Heart left ventricle (tissue), 16 donors: ENCODE measurements around the gene NINL. TPM values are rescaled to one million over a fixed set of nuclear protein-coding genes. Genes with fewer than 3 reads are reported as not detected.

Experiments
- ATAC-seq, 4 donors: fragments of 200-7000 bp; cut with Tn5 transposase; one replicate each; pipeline ENCODE4 v1.9.1; 2020 to 2022; ENCODE audit warnings: moderate library complexity in 4 of 4, mild to moderate bottlenecking in 3 of 4, moderate number of reproducible peaks in 1 of 4
- DNase-seq, 5 donors: peaks; one replicate each; pipeline ENCODE4 v3.0.0-alpha.2; 2020
- H3K27ac ChIP-seq, 12 donors: fragments of 200-600 bp; sonication (generic) in 4 of 12; one replicate each; pipeline versions ENCODE4 v1.5.0 to v1.8.0; 2016 to 2022; ENCODE audit warnings: mild to moderate bottlenecking in 2 of 12
- H3K27me3 ChIP-seq, 9 donors: fragments of 200-600 bp; sonication (generic) in 2 of 9; one replicate each; pipeline versions ENCODE4 v1.5.1 to v1.8.0; 2016 to 2022; ENCODE audit warnings: mild to moderate bottlenecking in 3 of 9
- H3K36me3 ChIP-seq, 9 donors: fragments of 200-600 bp; sonication (generic) in 2 of 9; one replicate each; pipeline versions ENCODE4 v1.5.0 to v1.8.0; 2018 to 2022; ENCODE audit warnings: mild to moderate bottlenecking in 2 of 9
- H3K4me1 ChIP-seq, 12 donors: fragments of 200-600 bp; sonication (generic) in 4 of 12; one replicate each; pipeline versions ENCODE4 v1.5.0 to v1.8.0; 2016 to 2022; ENCODE audit warnings: mild to moderate bottlenecking in 3 of 12
- H3K4me3 ChIP-seq, 12 donors: fragments of 200-600 bp; sonication (generic) in 4 of 12; one replicate each; pipeline versions ENCODE4 v1.5.0 to v1.8.0; 2017 to 2022; ENCODE audit warnings: mild to moderate bottlenecking in 9 of 12, moderate library complexity in 4 of 12
- H3K9me3 ChIP-seq, 12 donors: fragments of 200-600 bp; sonication (generic) in 4 of 12; one replicate each; pipeline versions ENCODE4 v1.5.0 to v1.8.0; 2016 to 2022; ENCODE audit warnings: mild to moderate bottlenecking in 1 of 12
- POLR2A ChIP-seq, 2 donors: fragments of 450-650 bp; IDR thresholded peaks; one replicate each; pipeline ENCODE4 v1.6.1; 2017; ENCODE audit warnings: antibody characterized with exemption in 2 of 2, mild to moderate bottlenecking in 2 of 2, moderate library complexity in 2 of 2
- WGBS, 4 donors: extraction: QIAGEN DNeasy Blood & Tissue Kit in 2 of 4; methylation state at CpG; one replicate each; pipeline versions ENCODE4 v1.1.5 to v1.1.7; 2013 to 2018; 5-methylcytosine and 5-hydroxymethylcytosine counted together
- intact Hi-C, 10 donors: fragments of 100-400 bp; cut with DNase I; formaldehyde crosslinking; loops; one replicate each; pipeline versions ENCODE4 v1.11.1 to v1.14.2; 2022
- polyA plus RNA-seq, 2 donors: library from polyadenylated mRNA; stranded (reverse); fragments of 200-250 nt; gene quantifications; one replicate each; pipeline ENCODE4 v1.2.3, GENCODE V29; 2013
- total RNA-seq, 9 donors: library from RNA; depleted of rRNA in 2 of 9; stranded (reverse); fragments of >200 nt in 2 of 9; fragmentation: NEBNext Ultra II Directional in 3 of 9; extraction: Animal tissue kit (Norgen Biotek cat#: 25700) in 3 of 9; gene quantifications; one replicate each; pipeline versions ENCODE4 v1.1.0 to v1.2.4, GENCODE V29; 2016 to 2023
- TF ChIP-seq, protein P1 (sequence below), 12 donors: fragments of 200-600 bp; sonication (generic) in 4 of 12; IDR thresholded peaks; one replicate each; pipeline versions ENCODE4 v1.5.0 to v1.8.0; 2018 to 2022; ENCODE audit warnings: antibody characterized with exemption in 12 of 12, mild to moderate bottlenecking in 5 of 12
- donor health status: ischemic (EF 13 %, LVEDD 7.1; RV severe dilation, severe dysfunction).
- donor health status: healthy with polysubstance abuse.
- donor health status: DM: no; HTN: yes; CAD: no.
- donor health status: DM: no; HTN: no; CAD: no.
- donor health status: ischemic (EF 25% LVEDD 6.9; RV normal size, moderate dysfunction).
- donor health status: ischemic (EF 25% LVEDD 5.7; RV mildly dilated, moderate dysfunction).
- donor health status: healthy.
- donor health status: DM: yes; HTN: yes; CAD: no.
- donor health status: ischemic (EF 35%, LVEDD 5.7; RV mildly dilated, moderate dysfunction).
- donor health status: nonischemic (EF 11% LVEDD 7.7; RV severe dilation, severe dysfunction).
- donor health status: DM: yes; HTN: yes; CAD: no.
- donor health status: PGD.
- donor health status: ischemic (EF 29% LVEDD 5.4; RV normal size, mild dysfunction).
- donor health status: nonischemic (EF 23%, LVEDD 6.1; RV moderate dilation, normal function).

The NINL gene
- total and polyA plus RNA-seq, 11 donors, result 0.78 to 7.1 (median 2.9) TPM

DNA sequence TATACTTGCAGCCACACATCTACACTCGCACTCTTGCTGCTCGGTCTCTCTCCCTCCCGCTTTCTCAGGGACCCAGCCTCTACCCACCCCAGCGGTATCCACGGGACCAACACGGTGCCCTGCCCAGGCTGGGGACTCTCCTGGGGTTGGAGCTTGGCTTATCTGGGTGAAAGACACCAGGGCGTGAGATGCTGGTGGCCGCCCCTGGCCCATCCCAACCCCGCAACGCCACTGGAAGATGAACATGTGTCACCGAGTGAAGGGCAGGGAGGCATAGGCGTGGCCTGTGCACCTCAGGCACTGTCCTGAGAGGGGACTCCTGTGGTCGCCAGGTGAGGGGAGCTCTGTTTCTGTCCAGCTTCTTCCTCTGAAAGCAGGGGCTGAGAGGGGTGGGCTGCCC lies 47.4 kb downstream of the NINL start:
- DNase-seq (no peak), ATAC-seq (no peak)
- Histone ChIP-seq H3K4me3 (no peak overlapping the region), H3K27me3 (no peaks in the 10 kb centered on the region), H3K9me3 (no peaks in the 10 kb centered on the region), H3K4me1 (peaks cover 0 to 42% (median 14%) of the 10 kb centered on the region in 12 donors), H3K36me3 (no peaks in the 10 kb centered on the region), H3K27ac (no peak overlapping the region)
- TF ChIP-seq, protein P1, sequence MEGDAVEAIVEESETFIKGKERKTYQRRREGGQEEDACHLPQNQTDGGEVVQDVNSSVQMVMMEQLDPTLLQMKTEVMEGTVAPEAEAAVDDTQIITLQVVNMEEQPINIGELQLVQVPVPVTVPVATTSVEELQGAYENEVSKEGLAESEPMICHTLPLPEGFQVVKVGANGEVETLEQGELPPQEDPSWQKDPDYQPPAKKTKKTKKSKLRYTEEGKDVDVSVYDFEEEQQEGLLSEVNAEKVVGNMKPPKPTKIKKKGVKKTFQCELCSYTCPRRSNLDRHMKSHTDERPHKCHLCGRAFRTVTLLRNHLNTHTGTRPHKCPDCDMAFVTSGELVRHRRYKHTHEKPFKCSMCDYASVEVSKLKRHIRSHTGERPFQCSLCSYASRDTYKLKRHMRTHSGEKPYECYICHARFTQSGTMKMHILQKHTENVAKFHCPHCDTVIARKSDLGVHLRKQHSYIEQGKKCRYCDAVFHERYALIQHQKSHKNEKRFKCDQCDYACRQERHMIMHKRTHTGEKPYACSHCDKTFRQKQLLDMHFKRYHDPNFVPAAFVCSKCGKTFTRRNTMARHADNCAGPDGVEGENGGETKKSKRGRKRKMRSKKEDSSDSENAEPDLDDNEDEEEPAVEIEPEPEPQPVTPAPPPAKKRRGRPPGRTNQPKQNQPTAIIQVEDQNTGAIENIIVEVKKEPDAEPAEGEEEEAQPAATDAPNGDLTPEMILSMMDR (IDR thresholded peaks at IDR 0.05), result no peak
- TF ChIP-seq POLR2A (IDR thresholded peaks at IDR 0.05), result no peak
- WGBS, 4 donors, result 90 to 98% (median 92%) methylated on average over 11 to 13 of the region's 13 CpGs
- intact Hi-C loops, result loop anchor here in 2 of 10 donors (5.0 to 10.0 kb wide), 3 partner anchors 67 to 214 kb away; no protein-coding TSS in a partner anchor

DNA sequence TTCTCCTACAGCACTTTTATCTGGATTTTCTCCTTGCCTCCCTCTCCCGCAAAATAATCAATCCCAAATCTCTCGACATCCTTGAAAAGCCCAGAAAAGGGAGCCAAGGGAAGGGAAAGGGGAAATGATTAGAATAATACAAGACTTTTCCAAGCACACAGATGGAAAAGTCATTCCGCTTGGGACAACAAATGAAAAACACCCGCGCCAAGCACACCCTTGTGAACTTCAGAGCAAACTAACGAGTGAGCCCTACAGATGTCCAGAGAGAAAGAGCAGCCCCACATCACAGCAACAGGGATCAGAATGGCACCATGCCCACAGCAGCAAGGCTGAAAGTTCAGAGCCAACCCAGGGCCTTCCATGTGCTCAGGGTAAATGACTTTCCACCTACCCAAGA lies 49.6 kb downstream of the NINL start:
- Histone ChIP-seq H3K9me3 (no peaks in the 10 kb centered on the region), H3K4me1 (peaks cover 0 to 46% (median 11%) of the 10 kb centered on the region in 12 donors), H3K27me3 (no peaks in the 10 kb centered on the region), H3K36me3 (no peaks in the 10 kb centered on the region), H3K4me3 (no peak overlapping the region), H3K27ac (peak overlapping the region in 1 of 12 donors; percentile 15)
- intact Hi-C loops, result loop anchor here in 2 of 10 donors (5.0 to 10.0 kb wide), 3 partner anchors 69 to 217 kb away; no protein-coding TSS in a partner anchor
- DNase-seq, result no peak
- WGBS, 4 donors, result 49 to 74% (median 57%) methylated on average over 6 of the region's 6 CpGs
- TF ChIP-seq, protein P1 (IDR thresholded peaks at IDR 0.05), result no peak
- no peak for TF ChIP-seq POLR2A (IDR thresholded peaks at IDR 0.05)
- ATAC-seq, result no peak

DNA sequence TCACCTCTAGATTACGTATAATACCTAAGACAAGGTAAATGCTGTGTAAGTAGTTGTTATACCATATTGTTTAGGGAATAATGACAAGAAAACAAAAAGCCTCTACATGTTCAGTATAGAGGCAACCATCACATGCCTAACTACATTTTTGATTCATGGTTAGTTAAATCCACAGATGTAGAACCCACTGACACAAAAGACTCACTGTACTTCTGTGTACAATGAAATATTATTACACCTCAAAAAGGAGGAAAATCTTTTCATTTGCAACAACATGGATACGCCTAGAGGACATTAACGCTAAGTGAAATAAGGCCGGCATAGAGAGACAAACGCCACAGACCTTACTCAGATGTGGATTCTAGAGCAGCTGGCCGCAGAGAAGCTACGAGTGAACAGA lies 50.5 kb downstream of the NINL start:
- intact Hi-C loops, result loop anchor here in 2 of 10 donors (5.0 to 10.0 kb wide), 3 partner anchors 70 to 217 kb away; no protein-coding TSS in a partner anchor
- Histone ChIP-seq H3K4me3 (no peak overlapping the region), H3K9me3 (no peaks in the 10 kb centered on the region), H3K36me3 (no peaks in the 10 kb centered on the region), H3K27ac (peak overlapping the region in 2 of 12 donors; percentile 2 to 22), H3K27me3 (no peaks in the 10 kb centered on the region), H3K4me1 (peaks cover 0 to 46% (median 9%) of the 10 kb centered on the region in 12 donors)
- ATAC-seq, result no peak
- WGBS, 4 donors, result 92 to 97% (median 96%) methylated on average over 7 of the region's 7 CpGs
- TF ChIP-seq, protein P1 (IDR thresholded peaks at IDR 0.05), result no peak
- TF ChIP-seq POLR2A (IDR thresholded peaks at IDR 0.05), result no peak
- no peak for DNase-seq

DNA sequence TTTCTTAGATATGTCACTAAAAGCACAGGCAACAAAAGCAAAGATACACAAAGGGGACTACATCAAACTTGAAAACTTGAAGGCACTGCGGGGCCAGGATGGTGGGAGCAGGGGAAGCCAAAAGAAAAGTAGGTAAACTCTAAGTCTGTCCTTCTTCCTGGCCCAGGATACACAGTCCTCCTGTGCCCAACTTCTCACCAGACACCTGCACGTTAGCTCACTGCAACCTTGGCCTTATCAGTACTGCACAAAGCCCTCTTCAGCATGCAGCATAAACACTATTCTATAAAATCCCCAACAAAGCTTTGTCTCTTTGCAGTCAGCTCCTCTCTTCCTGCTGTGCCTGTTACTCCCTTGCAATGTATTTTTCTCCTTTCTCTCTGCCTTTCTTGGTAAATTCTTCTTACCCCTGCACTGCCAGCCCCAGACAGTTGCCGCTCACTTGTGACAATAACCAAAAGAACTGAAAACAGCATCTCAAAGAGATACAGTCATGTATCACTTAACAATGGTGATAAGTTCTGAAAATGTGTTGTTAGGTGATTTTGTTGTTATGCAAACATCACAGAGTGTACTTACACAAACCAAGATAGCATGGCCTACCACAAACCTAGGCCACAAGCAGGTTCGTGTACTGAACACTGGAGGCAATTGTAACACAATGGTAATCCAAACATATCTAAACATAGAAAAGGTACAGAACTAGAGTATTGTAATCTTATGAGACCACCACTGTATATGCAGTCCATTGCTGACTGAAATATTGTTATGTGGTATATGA lies 51.2 kb downstream of the NINL start:
- no peak for TF ChIP-seq POLR2A (IDR thresholded peaks at IDR 0.05)
- TF ChIP-seq, protein P1 (IDR thresholded peaks at IDR 0.05), result no peak
- Histone ChIP-seq H3K27ac (peak overlapping the region in 3 of 12 donors; percentile 4 to 34 (median 22)), H3K4me3 (no peak overlapping the region), H3K27me3 (no peaks in the 10 kb centered on the region), H3K9me3 (no peaks in the 10 kb centered on the region), H3K4me1 (peaks cover 0 to 42% (median 9%) of the 10 kb centered on the region in 12 donors), H3K36me3 (no peaks in the 10 kb centered on the region)
- ATAC-seq (peak in 3 of 4 donors; percentile 38 to 57 (median 41)), DNase-seq (no peak)
- WGBS, 4 donors, result 56 to 65% (median 62%) methylated on average over 4 of the region's 4 CpGs
- intact Hi-C loops, result loop anchor here in 1 of 10 donors (10.0 kb wide), 2 partner anchors 69 to 71 kb away; no protein-coding TSS in a partner anchor
